Calu3 (cell line): ENCODE measurements around the gene ADAD2. TPM values are rescaled to one million over a fixed set of nuclear protein-coding genes. Genes with fewer than 3 reads are reported as not detected.

ENCODE experiments used
- BruUV-seq: library from RNA; stranded (reverse); fragments of 400-500 nt; replicated peaks from 2 replicates; lab custom pipeline; 2021; lab: Mats Ljungman, UMichigan
- CTCF ChIA-PET: fragments of 300-600 bp; sonication (Branson Sonifier 250); formaldehyde crosslinking; loops from one replicate; lab custom pipeline; 2022; ENCODE audit warnings: antibody characterized with exemption; lab: Charles Lee
- DNase-seq: peaks from one replicate; pipeline ENCODE4 v3.0.0; 2022
- H3K27ac Mint-ChIP-seq: one replicate; pipeline ENCODE4 v1.8.0; 2022; ENCODE audit warnings: mixed read lengths; ENCODE audit not compliant: unreplicated experiment
- H3K27me3 Mint-ChIP-seq: one replicate; pipeline ENCODE4 v1.8.0; 2022; ENCODE audit warnings: mixed read lengths; ENCODE audit not compliant: unreplicated experiment
- H3K36me3 Mint-ChIP-seq: one replicate; pipeline ENCODE4 v1.8.0; 2022; ENCODE audit warnings: mild to moderate bottlenecking, moderate library complexity, mixed read lengths; ENCODE audit not compliant: insufficient read depth, unreplicated experiment
- H3K4me1 Mint-ChIP-seq: one replicate; pipeline ENCODE4 v1.8.0; 2022; ENCODE audit warnings: mild to moderate bottlenecking, low read depth, mixed read lengths; ENCODE audit not compliant: unreplicated experiment
- H3K4me3 Mint-ChIP-seq: one replicate; pipeline ENCODE4 v1.8.0; 2022; ENCODE audit warnings: mild to moderate bottlenecking, low read depth, moderate library complexity, mixed read lengths; ENCODE audit not compliant: unreplicated experiment
- H3K9me3 Mint-ChIP-seq: one replicate; pipeline ENCODE4 v1.8.0; 2022; ENCODE audit warnings: low read depth, mixed read lengths; ENCODE audit not compliant: unreplicated experiment
- intact Hi-C: fragments of 100-400 bp; cut with micrococcal nuclease; formaldehyde crosslinking; loops from one replicate; pipeline ENCODE4 v1.10.0; 2022; ENCODE audit not compliant: unreplicated experiment
- total RNA-seq: library from RNA; stranded (reverse); gene quantifications from 2 replicates; pipeline ENCODE4 v1.2.3, GENCODE V29; 2022
- TF ChIP-seq, protein P1 (sequence below): fragments of 200-600 bp; IDR thresholded peaks from one replicate; pipeline ENCODE4 v1.8.0; 2022; ENCODE audit warnings: antibody characterized with exemption; ENCODE audit not compliant: unreplicated experiment

The ADAD2 gene
- total RNA-seq, 1 experiment from 2014 or later, result not detected

DNA sequence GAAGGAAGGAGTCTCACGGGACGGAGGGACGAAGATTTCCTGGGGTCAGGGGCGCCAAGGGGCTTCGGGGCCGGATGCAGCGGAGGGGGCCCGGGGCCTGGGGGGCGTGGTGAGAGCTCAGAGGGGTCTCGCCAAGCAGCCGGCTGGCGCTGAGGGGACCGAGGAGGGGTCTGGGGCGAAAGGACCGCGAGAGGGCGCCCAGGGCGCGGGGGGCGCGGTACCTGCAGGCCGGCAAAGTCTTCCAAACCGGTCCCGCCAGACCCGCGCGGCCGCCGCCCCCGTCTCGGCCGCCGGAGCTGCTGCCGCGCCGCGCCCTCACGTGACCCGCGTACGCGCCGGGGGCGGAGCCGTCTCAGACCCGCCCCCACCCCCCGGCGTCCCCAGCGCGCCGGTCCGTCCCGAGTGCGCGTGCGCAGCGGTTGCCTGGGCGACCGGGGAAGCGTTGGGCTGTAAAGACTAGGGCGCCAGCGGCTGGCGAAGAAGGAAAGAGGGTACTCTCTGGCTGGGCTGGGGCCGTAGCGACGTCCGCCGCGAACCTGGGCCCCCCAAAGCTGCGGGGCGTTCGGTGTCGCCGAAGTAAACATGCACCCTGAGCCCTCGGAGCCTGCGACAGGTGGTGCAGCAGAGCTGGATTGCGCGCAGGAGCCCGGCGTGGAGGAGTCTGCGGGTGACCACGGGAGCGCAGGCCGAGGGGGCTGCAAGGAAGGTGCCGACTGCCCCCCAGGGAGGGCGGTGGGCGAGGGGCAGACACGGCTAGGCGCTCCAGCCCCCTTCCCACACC lies 45.9 kb upstream of the ADAD2 start, which contains the start of the genes DNAAF1 and HSDL1:
Gene DNAAF1 (plus strand): TSS at position 450 of the 781 bp plus-strand sequence. CDS start 133 bp downstream, at position 583.
Gene HSDL1 (minus strand): TSS at position 319 of the 781 bp plus-strand sequence. CDS start 13,856 bp downstream, outside the sequence.
- no TSS peak for BruUV-seq
- intact Hi-C loops, result loop anchor here (1.0 kb wide), 1 partner anchor 30 kb away; no protein-coding TSS in a partner anchor
- CTCF ChIA-PET, result interaction anchor here (1.0 to 1.3 kb wide), 4 partner anchors 11 to 42 kb away, joined by 4 to 6 read pairs (median 6); partner anchors contain the start of genes MBTPS1 and TAF1C
- Mint-ChIP-seq H3K4me3 (peak within 1 kb of the TSS; percentile 95), H3K36me3 (peaks cover 22% of the 10 kb centered on the region), H3K27ac (peak within 1 kb of the TSS; percentile 87), H3K27me3 (no peaks in the 10 kb centered on the region), H3K4me1 (no peaks in the 10 kb centered on the region), H3K9me3 (no peaks in the 10 kb centered on the region)
- DNase-seq, result peak; percentile 97
- TF ChIP-seq, protein P1, sequence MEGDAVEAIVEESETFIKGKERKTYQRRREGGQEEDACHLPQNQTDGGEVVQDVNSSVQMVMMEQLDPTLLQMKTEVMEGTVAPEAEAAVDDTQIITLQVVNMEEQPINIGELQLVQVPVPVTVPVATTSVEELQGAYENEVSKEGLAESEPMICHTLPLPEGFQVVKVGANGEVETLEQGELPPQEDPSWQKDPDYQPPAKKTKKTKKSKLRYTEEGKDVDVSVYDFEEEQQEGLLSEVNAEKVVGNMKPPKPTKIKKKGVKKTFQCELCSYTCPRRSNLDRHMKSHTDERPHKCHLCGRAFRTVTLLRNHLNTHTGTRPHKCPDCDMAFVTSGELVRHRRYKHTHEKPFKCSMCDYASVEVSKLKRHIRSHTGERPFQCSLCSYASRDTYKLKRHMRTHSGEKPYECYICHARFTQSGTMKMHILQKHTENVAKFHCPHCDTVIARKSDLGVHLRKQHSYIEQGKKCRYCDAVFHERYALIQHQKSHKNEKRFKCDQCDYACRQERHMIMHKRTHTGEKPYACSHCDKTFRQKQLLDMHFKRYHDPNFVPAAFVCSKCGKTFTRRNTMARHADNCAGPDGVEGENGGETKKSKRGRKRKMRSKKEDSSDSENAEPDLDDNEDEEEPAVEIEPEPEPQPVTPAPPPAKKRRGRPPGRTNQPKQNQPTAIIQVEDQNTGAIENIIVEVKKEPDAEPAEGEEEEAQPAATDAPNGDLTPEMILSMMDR, result peak; percentile 72

DNA sequence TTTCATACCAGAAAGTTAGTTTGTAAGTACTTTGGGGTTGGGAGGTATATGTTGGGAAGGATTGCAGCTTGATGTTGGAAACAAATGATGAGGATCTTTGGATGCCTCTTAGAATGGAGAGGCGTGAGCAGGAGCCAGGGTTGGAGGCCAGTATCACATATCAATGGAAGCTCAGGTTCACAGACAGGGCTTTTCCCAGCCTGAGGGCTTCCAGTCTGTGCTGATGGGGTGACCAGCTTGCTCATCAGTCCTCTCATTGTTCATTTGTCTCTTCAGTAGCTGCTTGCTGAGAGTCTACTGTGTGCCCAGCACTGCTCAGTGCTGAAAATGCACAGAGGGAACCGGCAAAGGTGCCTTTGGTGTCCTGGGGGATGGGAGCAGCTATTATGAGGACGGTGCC lies 40.0 kb upstream of the ADAD2 start:
- no peak overlapping the region for H3K4me3 Mint-ChIP-seq
- no peak for DNase-seq
- BruUV-seq, result no TSS peak
- H3K4me1 Mint-ChIP-seq, result no peaks in the 10 kb centered on the region
- intact Hi-C loops, result no loop called here
- CTCF ChIA-PET, result no interaction called here
- TF ChIP-seq, protein P1, result no peak
- peaks cover 1% of the 10 kb centered on the region for H3K36me3 Mint-ChIP-seq
- H3K27ac Mint-ChIP-seq, result no peak overlapping the region
- H3K9me3 Mint-ChIP-seq, result no peaks in the 10 kb centered on the region
- peaks cover 25% of the 10 kb centered on the region for H3K27me3 Mint-ChIP-seq

DNA sequence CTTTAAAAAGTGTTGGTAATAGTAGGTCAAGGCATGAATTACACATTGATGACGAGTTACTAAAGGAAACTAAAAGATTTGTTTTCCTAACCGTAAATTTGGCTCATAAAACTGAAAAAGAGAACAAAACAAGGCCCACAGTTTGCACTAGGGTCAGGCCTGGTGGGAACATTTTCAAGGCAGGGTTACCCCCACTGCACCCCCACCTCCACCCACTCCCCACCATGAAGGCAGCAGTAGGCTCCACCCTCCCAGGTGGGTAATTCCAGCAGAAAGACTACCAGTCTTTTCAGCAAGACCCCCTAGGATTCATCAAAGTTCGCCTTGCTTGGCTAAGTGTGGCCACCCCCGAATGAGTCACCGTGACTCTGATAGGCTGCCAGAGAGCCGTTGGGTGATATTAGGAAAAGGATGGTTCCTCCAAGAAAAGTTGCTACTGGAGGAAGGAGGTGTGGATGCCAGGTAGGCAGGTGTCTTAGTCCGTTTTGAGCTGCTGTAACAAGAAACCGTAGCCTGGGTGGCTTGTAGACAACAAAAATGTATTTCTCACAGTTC lies 37.2 kb upstream of the ADAD2 start:
- no peaks in the 10 kb centered on the region for H3K4me1 Mint-ChIP-seq
- no TSS peak for BruUV-seq
- H3K27me3 Mint-ChIP-seq, result peaks cover 31% of the 10 kb centered on the region
- TF ChIP-seq, protein P1, result no peak
- intact Hi-C loops, result no loop called here
- no peak overlapping the region for H3K4me3 Mint-ChIP-seq
- no peak overlapping the region for H3K27ac Mint-ChIP-seq
- no peaks in the 10 kb centered on the region for H3K9me3 Mint-ChIP-seq
- CTCF ChIA-PET, result interaction anchor here (1.6 kb wide), 1 partner anchor 154 kb away, joined by 3 read pairs; no protein-coding TSS in a partner anchor
- H3K36me3 Mint-ChIP-seq, result peaks cover 6% of the 10 kb centered on the region
- no peak for DNase-seq

DNA sequence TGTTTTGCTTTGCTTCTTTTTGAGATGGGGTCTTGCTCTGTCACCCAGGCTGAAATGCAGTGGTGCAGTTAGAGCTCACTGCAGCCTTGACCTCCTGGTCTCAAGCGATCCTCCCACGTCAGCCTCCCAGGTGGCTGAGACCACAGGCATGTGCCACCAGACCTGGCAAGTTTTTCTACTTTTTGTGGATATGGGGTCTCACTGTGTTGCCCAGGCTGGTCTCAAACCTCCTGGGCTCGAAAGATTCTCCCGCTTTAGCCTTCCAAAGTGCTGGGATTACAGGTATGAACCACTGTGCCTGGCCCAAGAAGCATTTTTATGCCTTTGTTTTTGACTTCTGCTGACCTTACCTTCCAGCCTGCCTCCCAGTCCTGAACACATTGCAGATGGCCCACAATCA lies 35.7 kb upstream of the ADAD2 start:
- intact Hi-C loops, result no loop called here
- no peaks in the 10 kb centered on the region for H3K9me3 Mint-ChIP-seq
- TF ChIP-seq, protein P1, result no peak
- CTCF ChIA-PET, result no interaction called here
- BruUV-seq, result no TSS peak
- H3K4me3 Mint-ChIP-seq, result no peak overlapping the region
- no peak overlapping the region for H3K27ac Mint-ChIP-seq
- H3K4me1 Mint-ChIP-seq, result no peaks in the 10 kb centered on the region
- DNase-seq, result no peak
- H3K27me3 Mint-ChIP-seq, result peaks cover 41% of the 10 kb centered on the region
- peaks cover 6% of the 10 kb centered on the region for H3K36me3 Mint-ChIP-seq
